KMS-11 (cell line): Measurements from ENCODE around the gene MYO1E.

ENCODE experiments used
- H2AFZ ChIP-seq: fragments of 200-600 bp; sonication (generic); 2 replicates; pipeline ENCODE4 v1.6.1; 2016; ENCODE audit warnings: antibody characterized with exemption, mixed run types, low read depth
- H3K27ac ChIP-seq: fragments of 200-600 bp; sonication (generic); 2 replicates; pipeline ENCODE4 v1.6.1; 2016; ENCODE audit warnings: mild to moderate bottlenecking, mixed run types
- H3K27me3 ChIP-seq: fragments of 200-600 bp; sonication (generic); 2 replicates; pipeline ENCODE4 v1.6.1; 2017; ENCODE audit warnings: mild to moderate bottlenecking, low read depth, mixed run types, moderate library complexity; ENCODE audit not compliant: insufficient read depth
- H3K36me3 ChIP-seq: fragments of 200-600 bp; sonication (generic); 2 replicates; pipeline ENCODE4 v1.6.1; 2017; ENCODE audit warnings: mild to moderate bottlenecking, mixed run types; ENCODE audit not compliant: insufficient read depth
- H3K4me1 ChIP-seq: fragments of 200-600 bp; sonication (generic); 2 replicates; pipeline ENCODE4 v1.6.1; 2016; ENCODE audit warnings: mild to moderate bottlenecking, low read depth, mixed run types; ENCODE audit not compliant: poor library complexity, severe bottlenecking
- H3K4me2 ChIP-seq: fragments of 200-600 bp; sonication (generic); 2 replicates; pipeline ENCODE4 v1.7.0; 2016; ENCODE audit warnings: mild to moderate bottlenecking, mixed run types
- H3K4me3 ChIP-seq: fragments of 200-600 bp; sonication (generic); IDR thresholded peaks from 2 replicates; pipeline ENCODE4 v1.6.1; 2017; ENCODE audit warnings: low read depth, low read length, mixed read lengths; ENCODE audit not compliant: insufficient read depth
- H3K79me2 ChIP-seq: fragments of 200-600 bp; sonication (generic); 2 replicates; pipeline ENCODE4 v1.6.1; 2016; ENCODE audit warnings: low read depth, mixed run types; ENCODE audit not compliant: insufficient read depth
- H3K9ac ChIP-seq: fragments of 200-600 bp; sonication (generic); 2 replicates; pipeline ENCODE4 v1.6.1; 2016; ENCODE audit warnings: mild to moderate bottlenecking, mixed run types
- H4K20me1 ChIP-seq: fragments of 200-600 bp; sonication (generic); 2 replicates; pipeline ENCODE4 v1.6.1; 2016; ENCODE audit warnings: mild to moderate bottlenecking, mixed run types; ENCODE audit not compliant: insufficient read depth
- CTCF ChIP-seq: fragments of 200-600 bp; sonication (generic); conservative IDR thresholded peaks from 2 replicates; pipeline ENCODE4 v1.6.1; 2017; ENCODE audit warnings: low read depth, mild to moderate bottlenecking, antibody characterized with exemption, low read length, moderate library complexity, mixed read lengths

The MYO1E gene

GRCh38 chr15:59199626-59200465, 172.8 kb downstream of the MYO1E start:
- no peak for TF ChIP-seq CTCF
- H3K79me2 ChIP-seq = no peaks in the 10 kb centered on the region
- no peaks in the 10 kb centered on the region for H3K36me3 ChIP-seq
- no peak overlapping the region for H3K27ac ChIP-seq
- no peak overlapping the region for H3K9ac ChIP-seq
- no peaks in the 10 kb centered on the region for H3K4me1 ChIP-seq
- no peak overlapping the region for H3K4me2 ChIP-seq
- no peaks in the 10 kb centered on the region for H4K20me1 ChIP-seq
- H2AFZ ChIP-seq = no peak overlapping the region
- no peaks in the 10 kb centered on the region for H3K27me3 ChIP-seq
- H3K4me3 ChIP-seq = no peak overlapping the region

GRCh38 chr15:59197454-59197853, 175.2 kb downstream of the MYO1E start:
- Histone ChIP-seq H3K27ac (no peak overlapping the region), H3K27me3 (no peaks in the 10 kb centered on the region), H3K36me3 (no peaks in the 10 kb centered on the region), H3K4me2 (no peak overlapping the region), H2AFZ (no peak overlapping the region), H3K4me1 (no peaks in the 10 kb centered on the region), H4K20me1 (no peaks in the 10 kb centered on the region), H3K9ac (no peak overlapping the region), H3K4me3 (no peak overlapping the region), H3K79me2 (no peaks in the 10 kb centered on the region)
- no peak for TF ChIP-seq CTCF

- H3K36me3 ChIP-seq = no peaks in the 10 kb centered on the region
- no peak overlapping the region for H2AFZ ChIP-seq
- H3K27ac ChIP-seq = no peak overlapping the region
- no peaks in the 10 kb centered on the region for H3K79me2 ChIP-seq
- no peak overlapping the region for H3K4me3 ChIP-seq
- no peaks in the 10 kb centered on the region for H3K27me3 ChIP-seq
- no peak for TF ChIP-seq CTCF
- no peak overlapping the region for H3K9ac ChIP-seq
- H3K4me1 ChIP-seq = no peaks in the 10 kb centered on the region
- H4K20me1 ChIP-seq = no peaks in the 10 kb centered on the region
- no peak overlapping the region for H3K4me2 ChIP-seq
These were observed 176.3 kb downstream of the MYO1E start for GRCh38 chr15:59196416-59196815.

GRCh38 chr15:59194639-59195325, 177.9 kb downstream of the MYO1E start:
- no peak overlapping the region for H2AFZ ChIP-seq
- H3K4me2 ChIP-seq = no peak overlapping the region

More at GRCh38 chr15:59194639-59195325, 177.9 kb downstream of the MYO1E start:
- Histone ChIP-seq H3K9ac (no peak overlapping the region), H3K4me1 (no peaks in the 10 kb centered on the region), H3K27ac (no peak overlapping the region), H3K4me3 (no peak overlapping the region), H3K36me3 (no peaks in the 10 kb centered on the region), H4K20me1 (no peaks in the 10 kb centered on the region), H3K79me2 (no peaks in the 10 kb centered on the region), H3K27me3 (no peaks in the 10 kb centered on the region)
- no peak for TF ChIP-seq CTCF
